ENCODE data around the gene FBXL7. TPM values are rescaled to one million over a fixed set of nuclear protein-coding genes. Genes with fewer than 3 reads are reported as not detected.

FBXL7 gene
- total RNA-seq, 4 donors from 2014 or later = 5.7 to 47.4 (median 6.3) TPM

DNA sequence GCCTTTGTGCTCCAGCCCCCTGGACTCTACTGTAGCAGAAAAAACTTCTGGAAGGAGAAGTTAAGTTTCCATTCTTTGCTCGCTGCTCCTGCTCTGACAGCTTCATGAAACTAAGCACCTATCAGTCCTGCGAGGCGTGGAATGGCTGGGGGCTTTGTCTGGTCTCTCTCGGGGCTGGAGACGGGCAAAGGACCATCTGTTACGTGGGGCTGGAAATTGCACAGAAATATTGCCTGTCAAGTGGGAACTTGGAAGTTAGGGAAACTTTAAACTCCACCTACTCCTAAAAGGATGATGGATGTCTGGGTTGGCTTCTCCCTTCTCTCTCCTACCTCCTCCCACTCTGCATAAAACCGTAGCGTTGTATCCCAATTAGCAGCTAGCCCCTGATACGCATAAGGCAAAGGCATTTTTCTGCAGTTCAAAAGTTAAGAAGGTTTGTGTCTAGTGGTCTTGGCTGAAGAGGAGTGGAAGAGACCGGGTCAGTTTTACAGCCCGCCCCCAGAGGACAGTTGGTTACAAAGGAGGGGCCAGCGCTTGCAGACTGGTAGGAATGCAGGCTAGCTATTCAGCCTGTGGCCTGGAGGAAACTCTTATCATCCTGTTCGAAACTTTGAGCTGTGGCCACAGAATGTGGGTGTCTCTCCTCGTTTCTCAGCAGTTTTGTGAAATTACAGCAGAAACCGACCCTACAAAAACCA, 1.3 kb downstream of the FBXL7 start:
- 3 to 16% methylated on average over 4 to 15 of the region's 15 CpGs for WGBS, 2 donors (ENCODE audit: low coverage in 1 of 2)
- intact Hi-C loops (cut with DNase I; ENCODE audit: low total_unique reads) (no loop called here), in situ Hi-C loops (cut with MboI; ENCODE audit: low pct_ligation_motif_present in 1 of 4, low pct_unique_long_range_greater_than_20kb in 1 of 4, low sequenced_read_pairs in 3 of 4) (no loop called here)
- Histone ChIP-seq H3K36me3 (no peaks in the 10 kb centered on the region), H3K27me3 (peaks cover 29% of the 10 kb centered on the region), H3K4me3 (peak overlapping the region; percentile 53 to 72 (median 59)), H3K27ac (peak overlapping the region; percentile 83 to 90 (median 86)), H3K9me3 (no peaks in the 10 kb centered on the region), H3K4me1 (peaks cover 0 to 10% (median 4%) of the 10 kb centered on the region in 4 donors)
- TF ChIP-seq, protein P1, sequence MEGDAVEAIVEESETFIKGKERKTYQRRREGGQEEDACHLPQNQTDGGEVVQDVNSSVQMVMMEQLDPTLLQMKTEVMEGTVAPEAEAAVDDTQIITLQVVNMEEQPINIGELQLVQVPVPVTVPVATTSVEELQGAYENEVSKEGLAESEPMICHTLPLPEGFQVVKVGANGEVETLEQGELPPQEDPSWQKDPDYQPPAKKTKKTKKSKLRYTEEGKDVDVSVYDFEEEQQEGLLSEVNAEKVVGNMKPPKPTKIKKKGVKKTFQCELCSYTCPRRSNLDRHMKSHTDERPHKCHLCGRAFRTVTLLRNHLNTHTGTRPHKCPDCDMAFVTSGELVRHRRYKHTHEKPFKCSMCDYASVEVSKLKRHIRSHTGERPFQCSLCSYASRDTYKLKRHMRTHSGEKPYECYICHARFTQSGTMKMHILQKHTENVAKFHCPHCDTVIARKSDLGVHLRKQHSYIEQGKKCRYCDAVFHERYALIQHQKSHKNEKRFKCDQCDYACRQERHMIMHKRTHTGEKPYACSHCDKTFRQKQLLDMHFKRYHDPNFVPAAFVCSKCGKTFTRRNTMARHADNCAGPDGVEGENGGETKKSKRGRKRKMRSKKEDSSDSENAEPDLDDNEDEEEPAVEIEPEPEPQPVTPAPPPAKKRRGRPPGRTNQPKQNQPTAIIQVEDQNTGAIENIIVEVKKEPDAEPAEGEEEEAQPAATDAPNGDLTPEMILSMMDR (IDR thresholded peaks at IDR 0.05) = peak in 1 of 5 experiments; percentile 11
- no peak for TF ChIP-seq POLR2AphosphoS5 (IDR thresholded peaks at IDR 0.05)
- TF ChIP-seq EP300 (IDR thresholded peaks at IDR 0.05; ENCODE audit: low read depth) = no peak
- peak; percentile 18 for DNase-seq

DNA sequence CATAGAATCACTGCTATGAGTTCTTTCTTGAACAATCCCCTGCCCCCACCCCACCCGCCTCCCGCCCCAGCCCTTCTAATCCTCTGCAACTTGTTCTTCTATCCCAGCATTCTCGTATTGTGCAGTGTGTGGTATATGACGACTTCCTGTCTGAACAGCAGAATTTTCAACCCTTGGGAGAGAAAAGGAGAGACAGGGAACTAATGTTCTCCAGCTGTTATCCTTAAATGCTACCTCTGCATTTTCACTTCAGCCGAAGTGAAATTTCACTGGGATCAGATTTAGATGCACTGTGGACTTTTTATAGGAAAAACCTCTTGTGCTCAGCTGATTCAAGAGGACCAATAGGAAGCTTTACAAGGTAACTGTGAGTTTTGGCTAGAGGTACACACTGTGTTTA, 2.2 kb downstream of the FBXL7 start:
- Histone ChIP-seq H3K36me3 (no peaks in the 10 kb centered on the region), H3K4me3 (peak overlapping the region in 2 of 4 donors; percentile 8 to 63), H3K27ac (peak overlapping the region; percentile 83 to 90 (median 86)), H3K4me1 (peaks cover 0 to 10% (median 4%) of the 10 kb centered on the region in 4 donors), H3K27me3 (peaks cover 29% of the 10 kb centered on the region), H3K9me3 (no peaks in the 10 kb centered on the region)
- 33 to 38% methylated on average over 1 to 5 of the region's 5 CpGs for WGBS, 2 donors (ENCODE audit: low coverage in 1 of 2)
- intact Hi-C loops (cut with DNase I; ENCODE audit: low total_unique reads) (no loop called here), in situ Hi-C loops (cut with MboI; ENCODE audit: low pct_ligation_motif_present in 1 of 4, low pct_unique_long_range_greater_than_20kb in 1 of 4, low sequenced_read_pairs in 3 of 4) (no loop called here)
- TF ChIP-seq, protein P1 (IDR thresholded peaks at IDR 0.05) = no peak
- no peak for TF ChIP-seq EP300 (IDR thresholded peaks at IDR 0.05; ENCODE audit: low read depth)
- TF ChIP-seq POLR2A (IDR thresholded peaks at IDR 0.05) = no peak
- no peak for TF ChIP-seq POLR2AphosphoS5 (IDR thresholded peaks at IDR 0.05)
- DNase-seq = no peak

DNA sequence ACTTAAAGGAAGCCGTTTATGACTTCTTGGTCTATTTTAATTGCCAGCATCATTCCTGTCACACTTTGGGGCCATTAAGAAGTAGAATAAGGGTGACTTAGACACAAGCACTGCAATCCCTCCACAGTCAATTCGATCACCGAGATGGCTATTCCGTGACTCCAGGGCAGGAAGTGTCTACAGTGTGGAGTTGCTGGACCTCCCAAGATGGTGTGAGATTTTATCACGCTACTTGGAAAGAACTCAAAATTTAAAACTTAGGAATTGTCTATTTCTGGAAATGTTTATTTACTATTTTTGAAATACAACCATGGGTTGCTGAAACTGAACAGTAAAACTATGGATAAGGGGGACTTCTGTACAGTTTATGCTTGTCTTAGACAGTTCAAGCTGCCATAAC, 6.2 kb downstream of the FBXL7 start:
- in situ Hi-C loops (cut with MboI; ENCODE audit: low pct_ligation_motif_present in 1 of 4, low pct_unique_long_range_greater_than_20kb in 1 of 4, low sequenced_read_pairs in 3 of 4) = no loop called here
- Histone ChIP-seq H3K4me3 (no peak overlapping the region), H3K9me3 (no peaks in the 10 kb centered on the region), H3K27me3 (peaks cover under 1% of the 10 kb centered on the region), H3K4me1 (peaks cover 0 to 6% (median 0%) of the 10 kb centered on the region in 4 donors), H3K36me3 (no peaks in the 10 kb centered on the region), H3K27ac (no peak overlapping the region)
- intact Hi-C loops (cut with DNase I; ENCODE audit: low total_unique reads) = no loop called here
- 76 to 81% methylated on average over 3 to 5 of the region's 5 CpGs for WGBS, 2 donors (ENCODE audit: low coverage in 1 of 2)
- no peak for TF ChIP-seq POLR2A (IDR thresholded peaks at IDR 0.05)
- no peak for TF ChIP-seq EP300 (IDR thresholded peaks at IDR 0.05; ENCODE audit: low read depth)
- TF ChIP-seq, protein P1 (IDR thresholded peaks at IDR 0.05) = no peak
- TF ChIP-seq POLR2AphosphoS5 (IDR thresholded peaks at IDR 0.05) = no peak
- DNase-seq = no peak

DNA sequence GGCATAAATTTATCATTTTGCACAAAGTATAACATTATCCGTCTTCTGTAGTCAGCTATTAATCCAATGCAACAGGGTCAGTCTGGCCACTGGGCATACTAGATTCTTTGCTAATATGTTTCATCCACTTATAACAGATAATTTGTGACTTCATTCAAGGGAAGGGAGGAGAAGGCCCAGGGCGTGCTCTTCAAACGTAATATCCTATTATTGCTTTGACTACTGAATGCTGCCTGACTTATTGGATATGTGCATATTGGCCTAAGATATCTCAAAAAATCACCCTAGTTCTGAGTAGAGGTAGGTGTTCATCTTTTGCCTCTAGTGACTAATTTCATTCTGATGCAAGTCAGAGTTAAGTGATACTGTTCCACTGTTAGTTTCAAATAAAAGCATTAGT, 6.9 kb downstream of the FBXL7 start:
- Histone ChIP-seq H3K27me3 (no peaks in the 10 kb centered on the region), H3K4me3 (no peak overlapping the region), H3K36me3 (no peaks in the 10 kb centered on the region), H3K4me1 (peaks cover 0 to 6% (median 0%) of the 10 kb centered on the region in 4 donors), H3K9me3 (no peaks in the 10 kb centered on the region), H3K27ac (no peak overlapping the region)
- no peak for DNase-seq
- whole genome bisulfite sequencing, 2 donors (ENCODE audit: low coverage in 1 of 2) = 88% methylated on average over 3 of the region's 3 CpGs
- TF ChIP-seq, protein P1 (IDR thresholded peaks at IDR 0.05) = no peak
- TF ChIP-seq POLR2A (IDR thresholded peaks at IDR 0.05) = no peak
- TF ChIP-seq EP300 (IDR thresholded peaks at IDR 0.05; ENCODE audit: low read depth) = no peak
- no peak for TF ChIP-seq POLR2AphosphoS5 (IDR thresholded peaks at IDR 0.05)
- in situ Hi-C loops (cut with MboI; ENCODE audit: low pct_ligation_motif_present in 1 of 4, low pct_unique_long_range_greater_than_20kb in 1 of 4, low sequenced_read_pairs in 3 of 4) (no loop called here), intact Hi-C loops (cut with DNase I; ENCODE audit: low total_unique reads) (no loop called here)

Data from transverse colon (tissue), 4 donors.